ENCODE data around the gene AACS.
"Not testable (repeated sequence)": the region's sequence is repeated elsewhere in the genome, so short reads cannot be mapped to it uniquely, and the experiment has no call there.

Gene AACS

GRCh38 chr12:125091401-125091800 is 26.2 kb downstream of the AACS start:
- no peak for DNase-seq (ENCODE audit: low read depth, low spot score)

GRCh38 chr12:125092108-125092871 is 27.1 kb downstream of the AACS start:
- DNase-seq (ENCODE audit: low read depth, low spot score), result no peak

- DNase-seq (ENCODE audit: low read depth, low spot score), result peak; percentile 9
These were observed 27.8 kb downstream of the AACS start for GRCh38 chr12:125092872-125093680.

GRCh38 chr12:125093681-125094330 is 28.6 kb downstream of the AACS start:
- DNase-seq (ENCODE audit: low read depth, low spot score), result no peak

GRCh38 chr12:125096894-125097293 is 31.7 kb downstream of the AACS start:
- no peak for DNase-seq (ENCODE audit: low read depth, low spot score)

GRCh38 chr12:125097427-125097826 is 32.2 kb downstream of the AACS start:
- DNase-seq (ENCODE audit: low read depth, low spot score), result no peak

GRCh38 chr12:125098676-125099408 is 33.6 kb downstream of the AACS start:
- no peak for DNase-seq (ENCODE audit: low read depth, low spot score)

GRCh38 chr12:125099409-125099782 is 34.2 kb downstream of the AACS start:
- no peak for DNase-seq (ENCODE audit: low read depth, low spot score)

- no peak for DNase-seq (ENCODE audit: low read depth, low spot score)
These were observed 35.6 kb downstream of the AACS start for GRCh38 chr12:125100551-125101434.

- DNase-seq (ENCODE audit: low read depth, low spot score), result no peak
These were observed 39.7 kb downstream of the AACS start for GRCh38 chr12:125104982-125105381.

- DNase-seq (ENCODE audit: low read depth, low spot score), result no peak
These were observed 40.4 kb downstream of the AACS start for GRCh38 chr12:125105600-125105999.

- no peak for DNase-seq (ENCODE audit: low read depth, low spot score)
These were observed 45.6 kb downstream of the AACS start for GRCh38 chr12:125110641-125111360.

- DNase-seq (ENCODE audit: low read depth, low spot score), result no peak
These were observed 46.2 kb downstream of the AACS start for GRCh38 chr12:125111403-125111802.

GRCh38 chr12:125112614-125113013 is 47.4 kb downstream of the AACS start:
- not testable (repeated sequence) for DNase-seq (ENCODE audit: low read depth, low spot score)

- no peak for DNase-seq (ENCODE audit: low read depth, low spot score)
These were observed 48.0 kb downstream of the AACS start for GRCh38 chr12:125113263-125113662.

- DNase-seq (ENCODE audit: low read depth, low spot score), result no peak
These were observed 48.6 kb downstream of the AACS start for GRCh38 chr12:125113789-125114188.

- no peak for DNase-seq (ENCODE audit: low read depth, low spot score)
These were observed 49.3 kb downstream of the AACS start for GRCh38 chr12:125114365-125115141.

GRCh38 chr12:125120566-125120965 is 55.3 kb downstream of the AACS start:
- no peak for DNase-seq (ENCODE audit: low read depth, low spot score)

- DNase-seq (ENCODE audit: low read depth, low spot score), result no peak
These were observed 55.9 kb downstream of the AACS start for GRCh38 chr12:125121106-125121505.

Measured in iPS DF 19.7 (cell line).